Bronchial epithelial cell (primary cell): ENCODE results near the gene UCK1. TPM values are rescaled to one million over a fixed set of nuclear protein-coding genes. Genes with fewer than 3 reads are reported as not detected.

Experiments
- DNase-seq: peaks from one replicate; pipeline ENCODE4 v3.0.0-alpha.2; 2010; ENCODE audit warnings: low read depth
- FAIRE-seq: peaks from 2 replicates; lab custom pipeline; 2011; peaks lifted over from hg19 to GRCh38; lab: Jason Lieb, UNC
- H3K27me3 ChIP-seq: 2 replicates; pipeline ENCODE4 v1.5.1; 2011; ENCODE audit warnings: low read length; ENCODE audit not compliant: control insufficient read depth, insufficient read depth
- H3K36me3 ChIP-seq: 2 replicates; pipeline ENCODE4 v1.5.1; 2011; ENCODE audit warnings: low read length; ENCODE audit not compliant: control insufficient read depth, insufficient read depth
- H3K4me3 ChIP-seq: 2 replicates; pipeline ENCODE4 v1.5.1; 2011; ENCODE audit warnings: mild to moderate bottlenecking, low read depth, low read length, control low read depth
- CTCF ChIP-seq: IDR thresholded peaks from 2 replicates; pipeline ENCODE4 v1.5.1; 2011; ENCODE audit warnings: mild to moderate bottlenecking, moderate library complexity, low read length, control low read depth, inconsistent platforms; ENCODE audit not compliant: insufficient read depth, severe bottlenecking
- total RNA-seq: library from RNA; depleted of rRNA; stranded (reverse); fragments of >200 nt; gene quantifications from 2 replicates; pipeline ENCODE4 v1.2.1, GENCODE V29; 2014

Gene UCK1
- total RNA-seq, 1 donor from 2014 or later, result 15.0 TPM

- no peak for DNase-seq
Measured at GRCh38 chr9:131476777-131477345, 54.2 kb downstream of the UCK1 start.

GRCh38 chr9:131475956-131476776, 54.9 kb downstream of the UCK1 start:
- no peaks in the 10 kb centered on the region for H3K27me3 ChIP-seq
- FAIRE-seq (no peak), DNase-seq (no peak)
- peak; percentile 40 for TF ChIP-seq CTCF
- peaks cover 48% of the 10 kb centered on the region for H3K36me3 ChIP-seq
- no peak overlapping the region for H3K4me3 ChIP-seq

More at GRCh38 chr9:131476777-131477345, 54.2 kb downstream of the UCK1 start:
- no peak for FAIRE-seq
- Histone ChIP-seq H3K27me3 (no peaks in the 10 kb centered on the region), H3K36me3 (peaks cover 50% of the 10 kb centered on the region), H3K4me3 (no peak overlapping the region)
- TF ChIP-seq CTCF, result no peak

DNA sequence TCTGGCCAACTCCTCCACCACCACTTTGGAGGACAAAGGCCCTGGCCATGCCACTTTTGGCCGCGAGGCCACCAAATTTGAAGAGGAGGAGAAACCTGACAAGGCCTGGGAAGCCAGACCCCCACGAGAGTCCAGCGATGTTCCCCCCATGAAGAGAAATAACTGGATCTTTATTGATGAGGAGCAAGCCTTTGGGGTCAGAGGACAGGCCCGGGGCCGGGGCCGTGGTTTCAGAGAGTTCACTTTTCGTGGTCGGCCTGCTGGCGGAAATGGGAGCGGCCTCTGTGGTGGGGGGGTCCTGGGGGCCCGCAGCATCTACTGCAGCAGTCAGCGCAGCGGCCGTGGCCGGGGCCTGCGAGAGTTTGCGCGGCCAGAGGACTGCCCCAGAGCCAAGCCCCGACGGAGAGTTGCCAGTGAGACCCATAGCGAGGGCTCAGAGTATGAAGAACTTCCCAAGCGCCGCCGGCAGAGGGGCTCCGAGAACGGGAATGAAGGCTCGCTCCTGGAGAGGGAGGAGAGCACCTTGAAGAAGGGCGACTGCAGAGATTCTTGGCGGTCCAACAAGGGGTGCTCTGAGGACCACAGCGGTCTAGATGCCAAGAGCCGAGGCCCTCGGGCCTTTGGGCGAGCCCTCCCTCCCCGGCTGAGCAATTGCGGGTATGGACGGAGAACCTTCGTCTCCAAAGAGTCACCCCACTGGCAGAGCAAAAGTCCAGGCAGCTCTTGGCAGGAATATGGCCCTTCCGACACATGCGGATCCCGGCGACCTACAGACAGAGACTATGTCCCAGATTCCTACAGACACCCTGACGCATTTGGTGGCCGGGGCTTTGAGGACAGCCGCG, 55.7 kb downstream of the UCK1 start:
- Histone ChIP-seq H3K27me3 (no peaks in the 10 kb centered on the region), H3K36me3 (peaks cover 53% of the 10 kb centered on the region), H3K4me3 (no peak overlapping the region)
- DNase-seq, result no peak
- no peak for TF ChIP-seq CTCF
- no peak for FAIRE-seq

GRCh38 chr9:131474711-131475110, 56.4 kb downstream of the UCK1 start:
- no peak overlapping the region for H3K4me3 ChIP-seq
- peaks cover 53% of the 10 kb centered on the region for H3K36me3 ChIP-seq
- no peak for FAIRE-seq
- DNase-seq, result no peak
- TF ChIP-seq CTCF, result no peak
- H3K27me3 ChIP-seq, result no peaks in the 10 kb centered on the region

DNA sequence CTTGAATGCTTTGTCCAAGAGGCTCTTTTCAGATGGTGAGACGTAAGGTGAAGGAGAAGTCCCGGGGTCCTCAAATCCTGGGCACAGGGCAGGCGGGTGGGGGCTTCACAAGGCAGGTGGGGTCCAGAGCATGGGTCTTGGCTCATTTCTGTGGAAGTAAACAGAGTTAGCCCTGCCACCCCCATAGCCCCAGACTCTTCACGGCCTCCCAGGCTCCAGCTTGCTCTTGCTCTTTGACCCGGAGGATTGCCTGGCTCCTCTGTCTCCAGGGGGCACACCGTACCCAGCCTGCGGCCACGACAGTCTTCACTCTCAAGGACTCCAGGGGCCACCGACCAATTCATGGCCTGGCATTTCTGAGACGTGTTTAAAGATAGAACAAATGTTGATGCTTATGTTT, 57.2 kb downstream of the UCK1 start:
- no peak overlapping the region for H3K4me3 ChIP-seq
- peaks cover 51% of the 10 kb centered on the region for H3K36me3 ChIP-seq
- no peaks in the 10 kb centered on the region for H3K27me3 ChIP-seq
- DNase-seq (no peak), FAIRE-seq (no peak)
- no peak for TF ChIP-seq CTCF

Other genes starting within 250 kb of the UCK1 start
- not detected in 2 replicates for gene PLPP7, start 241.5 kb downstream of the UCK1 start, total RNA-seq
- gene PRRC2B, start 137.2 kb downstream of the UCK1 start, total RNA-seq, result 20.0 and 33.3 TPM in 2 replicates
- gene POMT1, start 28.3 kb downstream of the UCK1 start, total RNA-seq, result 13.7 and 16.3 TPM in 2 replicates
- not detected in 2 replicates for gene PRRT1B, start 14.3 kb upstream of the UCK1 start, total RNA-seq
- gene RAPGEF1, start 208.8 kb upstream of the UCK1 start, total RNA-seq, result 16.5 and 19.2 TPM in 2 replicates